MV-4-11 (cell line): Measurements from ENCODE around the gene NELL2.
"Not testable (repeated sequence)": the region's sequence is repeated elsewhere in the genome, so short reads cannot be mapped to it uniquely, and the experiment has no call there.

Experiments
- DNase-seq: peaks from one replicate; lab custom pipeline; 2025; lab: John Stamatoyannopoulos, UW

Gene NELL2

GRCh38 chr12:44696542-44696941 lies 179.6 kb downstream of the NELL2 start:
- no peak for DNase-seq

GRCh38 chr12:44694017-44694416 lies 182.1 kb downstream of the NELL2 start:
- DNase-seq = no peak

DNA sequence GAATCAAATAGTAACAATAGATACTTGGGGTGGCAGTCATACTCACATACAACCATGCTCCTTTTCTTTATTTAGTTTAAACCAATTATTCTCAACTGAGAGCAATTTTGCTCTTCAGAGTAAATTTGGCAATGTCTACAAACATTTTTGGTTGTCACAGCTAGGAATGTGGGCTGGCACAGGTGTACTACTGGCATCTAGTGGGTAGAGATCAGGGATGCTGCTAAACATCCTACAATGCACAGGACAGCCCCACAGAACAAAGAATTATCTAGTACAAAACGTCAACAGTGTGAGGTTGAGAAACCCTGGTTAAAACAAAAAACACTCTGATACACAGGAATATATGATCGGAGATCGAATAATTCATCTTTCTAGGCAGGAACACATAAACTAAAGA lies 186.5 kb downstream of the NELL2 start:
- DNase-seq = no peak

- DNase-seq = not testable (repeated sequence)
These were observed 189.2 kb downstream of the NELL2 start for GRCh38 chr12:44686821-44687432.

- DNase-seq = no peak
These were observed 198.4 kb downstream of the NELL2 start for GRCh38 chr12:44677724-44678123.

DNA sequence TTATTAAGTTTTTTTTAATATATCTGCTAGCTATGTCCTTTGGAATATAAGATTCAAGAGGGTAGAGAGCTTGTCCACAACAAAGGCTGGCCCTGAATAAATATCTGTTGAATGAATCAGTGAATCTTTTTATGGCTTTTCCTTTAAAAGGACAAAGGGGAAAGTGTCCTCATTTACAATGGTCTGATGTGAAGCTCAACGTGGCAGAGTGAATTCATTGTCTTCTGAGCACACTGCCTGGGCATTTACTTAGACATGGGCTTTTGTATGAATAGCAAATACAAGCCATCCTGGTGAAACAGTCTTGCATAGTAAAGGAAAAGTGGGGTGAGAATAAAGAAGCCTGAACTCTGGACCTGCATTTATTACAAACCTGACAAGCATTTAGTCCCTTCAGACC lies 201.2 kb downstream of the NELL2 start:
- no peak for DNase-seq

- DNase-seq = no peak
These were observed 202.3 kb downstream of the NELL2 start for GRCh38 chr12:44673811-44674210.

GRCh38 chr12:44672042-44672441 lies 204.1 kb downstream of the NELL2 start:
- DNase-seq = no peak

DNA sequence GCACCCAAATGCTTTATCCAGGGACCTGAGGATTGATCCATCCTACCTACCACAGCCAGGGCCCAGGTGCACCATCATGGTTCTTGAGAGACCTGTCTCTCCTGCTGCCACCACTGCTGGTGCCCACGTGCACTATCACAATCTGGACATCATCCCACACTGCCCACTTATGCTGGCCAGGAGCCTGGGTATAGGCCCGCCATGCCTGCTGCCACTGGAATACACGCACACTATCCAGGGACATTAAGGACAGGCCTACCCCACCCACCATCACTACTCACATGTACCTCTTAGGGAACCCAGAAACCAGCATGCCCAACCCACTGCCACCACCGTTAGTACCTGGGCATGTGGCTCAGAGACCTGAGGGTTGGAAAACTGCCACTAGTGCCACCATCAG lies 207.7 kb downstream of the NELL2 start:
- no peak for DNase-seq

- no peak for DNase-seq
These were observed 208.7 kb downstream of the NELL2 start for GRCh38 chr12:44667461-44667860.

- DNase-seq = no peak
These were observed 212.8 kb downstream of the NELL2 start for GRCh38 chr12:44663291-44663690.

GRCh38 chr12:44655846-44656245 lies 220.3 kb downstream of the NELL2 start:
- no peak for DNase-seq

- no peak for DNase-seq
These were observed 221.2 kb downstream of the NELL2 start for GRCh38 chr12:44654646-44655639.

DNA sequence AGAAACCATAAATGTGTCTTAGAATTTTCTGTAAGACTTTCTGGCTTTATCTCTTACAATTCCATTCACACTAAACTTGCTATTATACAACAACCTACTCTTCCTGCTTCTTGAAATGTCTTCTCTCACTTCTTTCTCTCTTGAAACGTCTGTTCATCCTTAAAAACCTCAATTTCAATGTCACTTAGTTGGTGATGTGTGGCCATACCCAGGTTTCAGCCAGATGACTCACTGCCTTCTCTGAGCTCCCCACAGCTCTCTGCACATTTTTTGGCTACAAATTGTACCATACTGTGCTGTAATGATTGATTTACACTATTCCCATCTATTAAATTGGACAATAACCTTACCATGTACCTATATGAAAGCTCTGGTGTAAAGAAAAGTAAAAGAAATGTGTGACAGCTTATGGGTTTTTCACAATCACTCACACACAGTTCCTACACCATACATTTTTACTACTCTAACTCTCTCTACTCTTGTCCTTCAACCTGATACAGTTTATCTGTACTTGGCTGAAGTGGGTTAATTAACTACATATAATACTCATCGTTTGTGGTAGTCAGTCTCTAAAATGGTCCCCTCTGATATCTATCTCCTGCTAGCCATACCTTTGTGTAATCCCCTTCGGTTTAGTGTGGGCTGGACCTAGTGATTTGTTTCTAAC lies 222.1 kb downstream of the NELL2 start:
- DNase-seq = no peak

DNA sequence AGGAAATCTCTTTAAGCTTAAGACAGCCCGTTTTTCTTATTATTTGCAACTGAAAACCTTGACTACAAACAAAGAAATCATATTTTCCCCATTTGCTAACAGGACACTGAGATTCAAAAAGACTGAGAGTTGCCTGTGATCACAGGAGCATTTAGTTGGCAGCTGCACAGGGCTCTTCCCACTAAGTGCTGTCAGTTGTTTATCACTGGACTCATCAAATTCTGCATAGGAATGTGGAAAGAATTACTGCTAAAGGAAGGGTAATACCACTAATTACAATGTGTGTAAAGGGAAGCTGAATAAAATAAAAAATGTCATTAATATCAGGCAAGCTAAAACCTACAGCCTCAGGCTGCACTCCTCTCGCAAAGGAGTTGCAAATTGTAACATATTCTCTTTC lies 226.4 kb downstream of the NELL2 start:
- no peak for DNase-seq

DNA sequence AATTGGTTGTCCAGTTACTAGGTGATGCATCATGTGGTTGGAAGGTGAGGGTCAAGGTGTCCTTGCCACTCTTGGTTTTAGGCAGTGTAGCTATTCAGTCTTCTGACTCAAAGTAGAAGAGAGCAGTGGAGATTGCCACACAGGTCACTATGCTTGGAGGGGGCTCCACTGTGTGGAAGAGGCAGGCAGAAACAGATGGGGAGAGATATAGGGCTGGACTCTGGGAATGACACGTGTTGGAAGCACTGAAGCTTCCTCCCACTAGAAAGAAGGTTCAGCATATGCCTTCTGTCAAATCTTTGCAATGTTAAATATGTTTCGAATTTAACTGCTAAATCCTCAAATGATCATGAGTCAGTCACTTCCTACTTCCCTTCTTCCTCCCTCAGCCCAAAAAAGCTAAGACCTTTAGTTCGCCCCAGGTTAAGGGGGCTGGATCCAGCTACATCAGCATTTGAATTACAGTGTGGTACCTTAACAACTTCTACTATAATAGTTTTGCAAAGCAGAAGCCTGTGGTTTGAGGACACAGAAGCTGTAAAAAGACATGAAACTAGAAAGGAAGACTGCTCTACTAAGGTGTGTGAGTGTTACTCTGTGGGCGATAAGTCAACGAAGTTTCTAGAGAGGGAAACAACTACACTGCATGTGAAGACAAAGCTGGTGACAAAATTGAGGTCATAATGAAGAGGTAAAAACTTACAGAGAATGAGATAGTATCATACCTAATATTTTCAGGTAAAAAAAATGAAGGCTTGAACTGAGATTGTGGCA lies 228.0 kb downstream of the NELL2 start:
- DNase-seq = no peak

DNA sequence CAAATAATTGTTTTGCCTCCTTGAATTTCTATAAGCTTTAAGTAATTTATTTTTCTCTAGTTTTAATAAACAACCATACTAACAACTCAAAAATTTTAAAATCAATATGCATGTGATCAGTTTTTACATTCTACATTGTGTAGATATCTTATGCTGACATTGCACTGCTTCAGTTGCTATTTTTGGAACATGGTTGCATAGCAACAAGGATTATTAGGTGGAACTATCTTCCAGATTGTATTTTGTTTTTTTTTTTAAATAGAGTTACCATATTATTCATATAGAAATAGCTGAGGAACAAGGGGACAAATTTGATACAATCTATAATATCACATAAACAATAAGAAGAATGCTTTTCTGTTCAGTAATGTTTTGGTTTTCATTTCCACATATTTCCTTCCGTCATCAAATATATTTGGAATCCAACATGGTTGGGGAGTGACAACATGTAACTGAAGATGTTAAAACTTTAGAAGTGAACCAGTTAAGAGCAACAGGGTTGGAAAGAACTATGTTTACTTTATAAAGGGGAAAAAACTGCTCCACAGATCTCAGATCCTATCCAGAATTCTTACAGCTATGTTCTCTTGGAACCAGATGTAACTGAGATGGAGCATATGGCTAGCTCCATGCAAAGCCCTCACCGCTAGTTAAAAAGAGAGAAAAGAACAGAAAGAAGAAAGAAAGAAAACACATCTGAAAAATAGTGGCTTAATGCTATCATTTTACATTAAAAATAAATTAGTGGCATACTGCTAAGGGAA lies 235.5 kb downstream of the NELL2 start:
- DNase-seq = no peak

- DNase-seq = no peak
These were observed 238.2 kb downstream of the NELL2 start for GRCh38 chr12:44637875-44638274.

DNA sequence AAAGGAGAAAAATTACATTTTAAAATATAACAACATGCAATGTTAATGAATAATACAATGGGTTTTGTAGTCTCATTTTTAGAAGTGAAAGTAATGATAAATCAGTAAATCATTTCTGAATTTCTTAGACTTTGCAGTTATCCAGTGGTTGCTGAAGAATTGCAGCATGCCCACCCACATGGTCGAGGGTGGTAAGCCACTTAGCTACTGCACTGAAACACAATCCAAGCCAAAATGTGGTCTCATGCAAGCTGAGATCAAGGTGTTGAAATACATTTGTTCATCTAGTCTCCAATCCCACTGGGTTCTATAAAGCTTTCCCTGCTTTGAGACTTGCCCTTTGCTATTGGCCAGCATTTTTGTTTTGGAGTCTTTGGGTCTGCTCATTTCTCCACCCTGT lies 247.9 kb downstream of the NELL2 start:
- no peak for DNase-seq

- no peak for DNase-seq
These were observed 248.5 kb downstream of the NELL2 start for GRCh38 chr12:44627387-44628166.
